GM23338 (cell line): Measurements from ENCODE around the gene AKNA.

Source experiments
- EZH2 ChIP-seq: fragments of 200-600 bp; sonication (generic); IDR thresholded peaks from one replicate; pipeline ENCODE4 v1.8.0; 2017; ENCODE audit warnings: antibody characterized with exemption, mild to moderate bottlenecking, low read depth; ENCODE audit not compliant: unreplicated experiment
- EZH2phosphoT487 ChIP-seq: fragments of 200-600 bp; sonication (generic); IDR thresholded peaks from one replicate; pipeline ENCODE4 v1.8.1; 2018; ENCODE audit warnings: antibody characterized with exemption; ENCODE audit not compliant: unreplicated experiment
- TF ChIP-seq, protein P1 (sequence below), 2 experiments: fragments of 200-600 bp in 1 of 2; sonication (generic) in 1 of 2; conservative IDR thresholded peaks; 2 replicates each; pipeline versions ENCODE4 v1.5.1 to v1.6.1; 2016 to 2017; ENCODE audit warnings: antibody characterized with exemption in 2 of 2, low read depth in 2 of 2, mild to moderate bottlenecking in 2 of 2, moderate library complexity in 1 of 2

DNA sequence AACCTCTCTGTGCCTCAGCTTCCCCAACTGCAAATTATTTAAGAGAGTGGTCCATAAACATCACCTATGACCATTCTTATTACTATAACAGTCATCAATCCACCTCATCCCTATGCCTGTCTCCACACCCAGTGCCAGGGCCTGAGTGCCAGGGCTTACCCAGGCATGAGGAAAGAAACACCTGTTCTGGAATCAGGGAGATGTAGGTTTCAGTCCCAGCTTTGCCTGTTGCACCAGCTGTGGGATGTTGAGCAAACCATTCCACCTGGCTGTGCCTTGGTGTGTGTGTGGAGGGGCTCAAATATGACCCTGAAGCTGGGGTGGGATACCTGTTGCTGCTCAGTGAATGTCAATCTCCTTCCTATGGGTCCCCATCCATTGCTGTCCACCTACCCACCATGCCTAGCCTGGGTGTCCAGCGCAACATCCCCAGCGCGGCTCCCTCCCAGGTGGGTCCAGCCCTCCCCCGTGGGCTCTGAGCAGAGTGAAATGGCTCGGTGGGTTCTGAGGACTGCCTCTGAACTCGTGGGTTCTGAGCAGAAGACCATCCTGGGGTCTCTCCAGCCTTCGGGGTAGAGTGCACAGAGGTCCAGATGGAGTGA lies 16.3 kb downstream of the AKNA start:
- TF ChIP-seq EZH2phosphoT487: no peak
- no peak for TF ChIP-seq EZH2
- TF ChIP-seq, protein P1, sequence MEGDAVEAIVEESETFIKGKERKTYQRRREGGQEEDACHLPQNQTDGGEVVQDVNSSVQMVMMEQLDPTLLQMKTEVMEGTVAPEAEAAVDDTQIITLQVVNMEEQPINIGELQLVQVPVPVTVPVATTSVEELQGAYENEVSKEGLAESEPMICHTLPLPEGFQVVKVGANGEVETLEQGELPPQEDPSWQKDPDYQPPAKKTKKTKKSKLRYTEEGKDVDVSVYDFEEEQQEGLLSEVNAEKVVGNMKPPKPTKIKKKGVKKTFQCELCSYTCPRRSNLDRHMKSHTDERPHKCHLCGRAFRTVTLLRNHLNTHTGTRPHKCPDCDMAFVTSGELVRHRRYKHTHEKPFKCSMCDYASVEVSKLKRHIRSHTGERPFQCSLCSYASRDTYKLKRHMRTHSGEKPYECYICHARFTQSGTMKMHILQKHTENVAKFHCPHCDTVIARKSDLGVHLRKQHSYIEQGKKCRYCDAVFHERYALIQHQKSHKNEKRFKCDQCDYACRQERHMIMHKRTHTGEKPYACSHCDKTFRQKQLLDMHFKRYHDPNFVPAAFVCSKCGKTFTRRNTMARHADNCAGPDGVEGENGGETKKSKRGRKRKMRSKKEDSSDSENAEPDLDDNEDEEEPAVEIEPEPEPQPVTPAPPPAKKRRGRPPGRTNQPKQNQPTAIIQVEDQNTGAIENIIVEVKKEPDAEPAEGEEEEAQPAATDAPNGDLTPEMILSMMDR (conservative IDR thresholded peaks at IDR 0.05; ENCODE audit: low read depth in 2 of 2): no peak
